ENCODE data around the gene TMEM130.

DNA sequence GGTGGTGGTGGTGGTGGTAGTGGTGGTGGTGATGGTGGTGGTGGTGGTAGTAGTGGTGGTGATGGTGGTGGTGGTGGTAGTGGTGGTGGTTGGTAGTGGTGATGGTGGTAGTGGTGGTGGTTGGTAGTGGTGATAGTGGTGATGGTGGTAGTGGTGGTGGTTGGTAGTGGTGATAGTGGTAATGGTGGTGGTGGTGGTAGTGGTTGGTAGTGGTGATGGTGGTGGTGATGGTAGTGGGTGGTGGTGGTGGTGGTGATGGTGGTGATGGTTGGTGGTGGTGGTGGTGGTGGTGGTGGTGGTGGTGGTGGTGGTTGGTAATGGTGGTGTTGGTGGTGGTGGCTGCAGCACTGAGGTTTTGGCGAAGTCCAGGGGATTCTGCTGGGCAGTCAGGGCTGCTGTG, 58.5 kb downstream of the TMEM130 start:
- TF ChIP-seq CTCF (IDR thresholded peaks at IDR 0.05) (no peak), POLR2A (IDR thresholded peaks at IDR 0.05) (no peak)

All from Peyer's patch (tissue), 4 donors.